Uterus (tissue), 2 donors: ENCODE measurements around the gene AGPS.

ENCODE experiments used
- CTCF ChIP-seq, 4 experiments: fragments of 200-600 bp in 2 of 4; fragments of 450-650 bp in 2 of 4; sonication (generic) in 2 of 4; IDR thresholded peaks; one replicate each; pipeline ENCODE4 v1.5.1; 2016 to 2019; ENCODE audit warnings: antibody characterized with exemption in 4 of 4, mild to moderate bottlenecking in 2 of 4, moderate library complexity in 1 of 4
- POLR2A ChIP-seq, 2 donors: fragments of 450-650 bp; IDR thresholded peaks; one replicate each; pipeline ENCODE4 v1.6.1; 2016; ENCODE audit warnings: antibody characterized with exemption in 2 of 2, mild to moderate bottlenecking in 1 of 2, moderate library complexity in 1 of 2

GRCh38 chr2:177585234-177585863, 192.8 kb downstream of the AGPS start:
- TF ChIP-seq CTCF (IDR thresholded peaks at IDR 0.05): no peak
- TF ChIP-seq POLR2A (IDR thresholded peaks at IDR 0.05): no peak
